ENCODE measurements around the gene PLTP.

PLTP gene

DNA sequence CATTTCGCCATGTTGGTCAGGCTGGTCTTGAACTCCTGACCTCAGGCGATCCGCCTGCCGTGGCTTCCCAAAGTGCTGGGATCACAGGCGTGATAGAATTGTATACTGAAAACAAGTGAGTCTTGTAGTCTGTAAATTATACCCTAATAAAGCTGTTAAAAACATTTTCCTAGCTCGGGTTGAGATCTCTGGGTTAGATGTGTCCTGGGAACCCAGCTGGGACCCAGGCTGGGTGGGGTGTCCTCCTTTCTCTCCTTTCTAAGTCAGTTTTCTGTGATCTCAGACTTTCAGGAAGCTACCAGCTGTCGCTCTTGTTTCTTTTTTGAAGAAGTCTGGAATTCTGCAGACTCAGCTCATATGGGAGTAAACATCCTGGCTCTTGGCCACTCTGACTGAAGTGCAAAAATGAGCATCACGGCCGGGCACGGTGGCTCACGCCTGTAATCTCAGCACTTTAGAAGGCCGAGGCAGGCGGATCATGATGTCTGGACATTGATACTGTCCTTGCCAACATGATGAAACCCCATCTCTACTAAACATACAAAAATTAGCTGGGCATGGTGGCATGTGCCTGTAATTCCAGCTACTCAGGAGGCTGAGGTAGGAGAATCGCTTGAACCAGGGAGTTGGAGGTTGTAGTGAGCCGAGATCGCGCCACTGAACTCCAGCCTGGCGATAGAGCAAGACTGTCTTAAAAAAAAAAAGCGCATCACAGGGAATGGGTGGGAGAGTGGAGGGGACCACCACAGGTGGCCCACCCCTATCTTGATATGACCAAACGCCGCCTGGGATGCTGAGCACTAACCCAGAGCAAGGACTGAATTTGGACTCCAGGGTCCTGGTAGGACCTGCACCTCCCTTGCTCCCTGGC is 12.7 kb upstream of the PLTP start:
- in situ Hi-C loops (cut with HindIII; ENCODE audit: low sequenced_read_pairs): loop anchor here (25.0 kb wide), 1 partner anchor 112 kb away; the partner anchor contains the start of gene UBE2C

- in situ Hi-C loops (cut with HindIII; ENCODE audit: low sequenced_read_pairs): no loop called here
Measured at GRCh38 chr20:45921337-45922189, 9.6 kb upstream of the PLTP start.

GRCh38 chr20:45920462-45921336 is 8.7 kb upstream of the PLTP start:
- in situ Hi-C loops (cut with HindIII; ENCODE audit: low sequenced_read_pairs): no loop called here

- in situ Hi-C loops (cut with HindIII; ENCODE audit: low sequenced_read_pairs): no loop called here
Measured at GRCh38 chr20:45919542-45920399, 7.8 kb upstream of the PLTP start.

GRCh38 chr20:45918779-45919537 is 7.0 kb upstream of the PLTP start:
- in situ Hi-C loops (cut with HindIII; ENCODE audit: low sequenced_read_pairs): no loop called here

GRCh38 chr20:45918182-45918737 is 6.3 kb upstream of the PLTP start:
- in situ Hi-C loops (cut with HindIII; ENCODE audit: low sequenced_read_pairs): no loop called here

- in situ Hi-C loops (cut with HindIII; ENCODE audit: low sequenced_read_pairs): no loop called here
Measured at GRCh38 chr20:45917790-45918141, 5.8 kb upstream of the PLTP start.

- in situ Hi-C loops (cut with HindIII; ENCODE audit: low sequenced_read_pairs): no loop called here
Measured at GRCh38 chr20:45913116-45913515, 1.2 kb upstream of the PLTP start.

GRCh38 chr20:45912344-45912682 is 358 bp upstream of the PLTP start:
- in situ Hi-C loops (cut with HindIII; ENCODE audit: low sequenced_read_pairs): no loop called here

GRCh38 chr20:45910670-45911485 is 1.1 kb downstream of the PLTP start:
- in situ Hi-C loops (cut with HindIII; ENCODE audit: low sequenced_read_pairs): no loop called here

- in situ Hi-C loops (cut with HindIII; ENCODE audit: low sequenced_read_pairs): no loop called here
Measured at GRCh38 chr20:45909817-45910669, 1.9 kb downstream of the PLTP start.

DNA sequence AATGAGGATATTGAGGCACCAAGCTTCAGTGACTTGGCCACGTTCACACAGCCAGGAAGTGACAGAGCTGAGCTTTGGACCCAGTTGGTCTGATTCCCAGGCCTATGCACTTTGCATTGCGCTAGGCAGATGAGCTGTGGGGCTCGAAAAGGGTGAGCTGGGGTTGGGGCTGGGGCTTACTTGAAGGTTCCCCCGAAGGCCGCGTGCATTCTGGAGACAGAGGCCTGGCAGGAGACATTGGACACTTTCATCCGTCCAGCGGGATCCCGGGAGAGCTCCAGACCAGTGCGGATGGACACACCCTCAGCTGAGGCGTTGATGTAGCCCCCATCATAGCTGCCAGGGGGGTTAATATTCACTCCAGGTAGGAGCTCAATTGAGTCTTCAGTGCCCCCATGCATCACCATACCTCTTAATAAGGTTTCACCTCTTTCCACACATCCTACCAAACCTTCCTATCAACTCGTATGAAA is 2.6 kb downstream of the PLTP start:
- in situ Hi-C loops (cut with HindIII; ENCODE audit: low sequenced_read_pairs): no loop called here

GRCh38 chr20:45908084-45908483 is 3.9 kb downstream of the PLTP start:
- in situ Hi-C loops (cut with HindIII; ENCODE audit: low sequenced_read_pairs): no loop called here

- in situ Hi-C loops (cut with HindIII; ENCODE audit: low sequenced_read_pairs): no loop called here
Measured at GRCh38 chr20:45907219-45907948, 4.6 kb downstream of the PLTP start.

- in situ Hi-C loops (cut with HindIII; ENCODE audit: low sequenced_read_pairs): no loop called here
Measured at GRCh38 chr20:45905505-45906079, 6.4 kb downstream of the PLTP start.
